Measurements from ENCODE around the gene OR52A5.

- TF ChIP-seq CTCF (IDR thresholded peaks at IDR 0.05) (no peak), POLR2AphosphoS5 (IDR thresholded peaks at IDR 0.05; ENCODE audit: low read depth, low read length) (no peak), TCF7L2 (IDR thresholded peaks at IDR 0.05; ENCODE audit: low read depth, low read length) (no peak), SIN3A (IDR thresholded peaks at IDR 0.05; ENCODE audit: borderline replicate concordance, insufficient read depth, low read depth, low read length) (no peak), REST (IDR thresholded peaks at IDR 0.05; ENCODE audit: insufficient read depth in 1 of 2, low read depth in 2 of 2, low read length in 1 of 2) (no peak)
Observed at GRCh38 chr11:5124891-5125620, 13.1 kb downstream of the OR52A5 start.
